Naive thymus-derived CD4-positive, alpha-beta T cell (primary cell): Measurements from ENCODE around the gene PCSK1. TPM values are rescaled to one million over a fixed set of nuclear protein-coding genes. Genes with fewer than 3 reads are reported as not detected.

ENCODE experiments used
- ATAC-seq: fragments of 150-1000 bp; cut with Tn5 transposase; 2 replicates; pipeline ENCODE4 v1.10.0; 2021; ENCODE audit warnings: mild to moderate bottlenecking, moderate library complexity
- CTCF ChIA-PET: fragments of 350-600 bp; sonication (Branson Sonifier 250); formaldehyde crosslinking; loops from one replicate; lab custom pipeline; 2021; ENCODE audit warnings: antibody characterized with exemption; lab: Charles Lee
- POLR2A ChIA-PET: fragments of 350-600 bp; sonication (Branson Sonifier 250); formaldehyde crosslinking; loops from one replicate; lab custom pipeline; 2021; ENCODE audit warnings: antibody characterized with exemption, inconsistent platforms; lab: Charles Lee
- DNase-seq, 9 donors: peaks; one replicate each; pipeline versions ENCODE4 v3.0.0 to v3.0.0-alpha.2; 2020 to 2022; ENCODE audit warnings: mixed read lengths in 1 of 9
- H3K27ac ChIP-seq: one replicate; pipeline ENCODE4 v1.7.0; 2013; ENCODE audit warnings: mild to moderate bottlenecking, low read depth, low read length, moderate library complexity
- H3K27me3 ChIP-seq, 2 donors: one replicate each; pipeline ENCODE4 v1.7.0; 2013; ENCODE audit warnings: low read length in 2 of 2, mild to moderate bottlenecking in 2 of 2, moderate library complexity in 2 of 2; ENCODE audit not compliant: control insufficient read depth in 2 of 2, insufficient read depth in 2 of 2
- H3K36me3 ChIP-seq, 3 experiments: 1 replicate in 2 of 3; 2 replicates in 1 of 3; pipeline ENCODE4 v1.7.0; 2013; ENCODE audit warnings: low read length in 3 of 3, mild to moderate bottlenecking in 3 of 3, moderate library complexity in 1 of 3; ENCODE audit not compliant: insufficient read depth in 3 of 3, control insufficient read depth in 2 of 3
- H3K4me1 ChIP-seq, 2 donors: one replicate each; pipeline ENCODE4 v1.7.0; 2013; ENCODE audit warnings: low read length in 2 of 2, mild to moderate bottlenecking in 2 of 2, moderate library complexity in 1 of 2; ENCODE audit not compliant: control insufficient read depth in 2 of 2, insufficient read depth in 2 of 2
- H3K4me3 ChIP-seq: 2 replicates; pipeline ENCODE4 v1.7.0; 2013; ENCODE audit warnings: mild to moderate bottlenecking, low read length
- H3K9me3 ChIP-seq, 3 experiments: 1 replicate in 2 of 3; 2 replicates in 1 of 3; pipeline ENCODE4 v1.7.0; 2013; ENCODE audit warnings: low read length in 3 of 3; ENCODE audit not compliant: control insufficient read depth in 2 of 3
- H3K27ac Mint-ChIP-seq, 9 donors: one replicate each; pipeline ENCODE4 v1.8.0; 2020 to 2022; ENCODE audit warnings: mixed read lengths in 9 of 9, mild to moderate bottlenecking in 8 of 9, moderate library complexity in 5 of 9, inconsistent platforms in 2 of 9
- H3K27me3 Mint-ChIP-seq, 5 donors: one replicate each; pipeline ENCODE4 v1.8.0; 2021 to 2022; ENCODE audit warnings: mixed read lengths in 5 of 5, mild to moderate bottlenecking in 1 of 5
- H3K36me3 Mint-ChIP-seq, 5 donors: one replicate each; pipeline ENCODE4 v1.8.0; 2020 to 2022; ENCODE audit warnings: mixed read lengths in 5 of 5, mild to moderate bottlenecking in 3 of 5, inconsistent platforms in 1 of 5
- H3K4me1 Mint-ChIP-seq, 7 donors: one replicate each; pipeline ENCODE4 v1.8.0; 2020 to 2022; ENCODE audit warnings: mixed read lengths in 7 of 7, mild to moderate bottlenecking in 3 of 7, inconsistent platforms in 1 of 7
- H3K4me3 Mint-ChIP-seq, 10 donors: one replicate each; pipeline ENCODE4 v1.8.0; 2020 to 2022; ENCODE audit warnings: mild to moderate bottlenecking in 10 of 10, mixed read lengths in 10 of 10, moderate library complexity in 6 of 10, inconsistent platforms in 2 of 10
- H3K9me3 Mint-ChIP-seq, 11 donors: one replicate each; pipeline ENCODE4 v1.8.0; 2020 to 2022; ENCODE audit warnings: mixed read lengths in 11 of 11, mild to moderate bottlenecking in 4 of 11, inconsistent platforms in 1 of 11, moderate library complexity in 1 of 11
- intact Hi-C, 2 donors: fragments of 100-400 bp; cut with micrococcal nuclease; formaldehyde crosslinking; loops; one replicate each; pipeline ENCODE4 v1.15.1; 2023
- polyA plus RNA-seq, 2 donors: library from polyadenylated mRNA; unstranded; fragments of 300-500 nt; fragmentation: Illumina TruSeq; gene quantifications; one replicate each; pipeline ENCODE4 v1.2.3, GENCODE V29; 2021
- total RNA-seq, 6 experiments: library from RNA in 5 of 6; stranded (reverse) in 5 of 6; gene quantifications; 1 replicate in 5 of 6; 2 replicates in 1 of 6; pipeline ENCODE4 v1.2.3 and lab custom pipeline; 2021 to 2026

The PCSK1 gene
- total and polyA plus RNA-seq, 7 experiments from 2014 or later, result not detected

- Mint-ChIP-seq H3K27me3 (peaks cover 39 to 85% (median 65%) of the 10 kb centered on the region in 5 donors), H3K27ac (no peak overlapping the region), H3K4me1 (peaks cover 2 to 7% (median 3%) of the 10 kb centered on the region in 7 donors), H3K4me3 (no peak overlapping the region), H3K9me3 (peaks cover 0 to 6% (median 0%) of the 10 kb centered on the region in 11 donors), H3K36me3 (peaks cover 0 to 6% (median 0%) of the 10 kb centered on the region in 5 donors)
- Histone ChIP-seq H3K27ac (no peak overlapping the region), H3K4me3 (no peak overlapping the region), H3K9me3 (no peaks in the 10 kb centered on the region), H3K4me1 (no peaks in the 10 kb centered on the region), H3K36me3 (no peaks in the 10 kb centered on the region), H3K27me3 (peaks cover 3 to 5% of the 10 kb centered on the region in 2 donors)
- ATAC-seq, result no peak
- CTCF ChIA-PET, result no interaction called here
- DNase-seq, result no peak
- intact Hi-C loops, result no loop called here
- POLR2A ChIA-PET, result no interaction called here
These were observed 5.2 kb downstream of the PCSK1 start for GRCh38 chr5:96427824-96428223.

GRCh38 chr5:96426831-96427230 is 6.2 kb downstream of the PCSK1 start:
- ChIA-PET CTCF (no interaction called here), POLR2A (no interaction called here)
- peaks cover 0 to 6% (median 0%) of the 10 kb centered on the region in 5 donors for H3K36me3 Mint-ChIP-seq
- intact Hi-C loops, result no loop called here
- Histone ChIP-seq H3K27ac (no peak overlapping the region), H3K9me3 (no peaks in the 10 kb centered on the region), H3K36me3 (no peaks in the 10 kb centered on the region), H3K27me3 (peaks cover 3 to 5% of the 10 kb centered on the region in 2 donors), H3K4me1 (no peaks in the 10 kb centered on the region), H3K4me3 (no peak overlapping the region)
- peaks cover 0 to 4% (median 0%) of the 10 kb centered on the region in 11 donors for H3K9me3 Mint-ChIP-seq
- H3K27me3 Mint-ChIP-seq, result peaks cover 32 to 84% (median 68%) of the 10 kb centered on the region in 5 donors
- no peak for DNase-seq
- H3K4me3 Mint-ChIP-seq, result no peak overlapping the region
- no peak overlapping the region for H3K27ac Mint-ChIP-seq
- H3K4me1 Mint-ChIP-seq, result peaks cover 0 to 7% (median 0%) of the 10 kb centered on the region in 7 donors
- ATAC-seq, result no peak

DNA sequence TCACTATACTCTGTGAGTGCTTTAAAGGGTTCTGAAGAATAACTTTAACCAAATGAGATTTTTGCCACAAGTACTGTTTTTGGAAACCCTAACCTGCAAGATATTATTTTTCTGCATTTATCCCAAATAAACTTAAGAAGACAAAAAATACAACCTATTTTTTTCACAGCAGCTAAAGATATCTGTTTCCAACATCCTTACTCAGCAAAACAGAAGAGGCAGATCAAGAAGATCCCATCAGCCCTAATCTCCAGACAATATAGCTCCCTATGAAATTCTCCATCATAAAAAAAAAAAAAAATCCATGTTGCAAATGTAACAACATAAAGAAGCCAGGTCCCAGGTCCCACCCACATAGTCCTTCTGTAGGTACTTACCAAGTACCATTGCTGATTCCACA is 7.6 kb downstream of the PCSK1 start:
- Histone ChIP-seq H3K27ac (no peak overlapping the region), H3K36me3 (no peaks in the 10 kb centered on the region), H3K27me3 (peaks cover 3 to 5% of the 10 kb centered on the region in 2 donors), H3K4me3 (no peak overlapping the region), H3K4me1 (no peaks in the 10 kb centered on the region), H3K9me3 (no peaks in the 10 kb centered on the region)
- ChIA-PET POLR2A (no interaction called here), CTCF (no interaction called here)
- peaks cover 24 to 85% (median 68%) of the 10 kb centered on the region in 5 donors for H3K27me3 Mint-ChIP-seq
- no peak for ATAC-seq
- intact Hi-C loops, result no loop called here
- no peaks in the 10 kb centered on the region for H3K4me1 Mint-ChIP-seq
- H3K27ac Mint-ChIP-seq, result no peak overlapping the region
- no peaks in the 10 kb centered on the region for H3K9me3 Mint-ChIP-seq
- DNase-seq, result no peak
- no peaks in the 10 kb centered on the region for H3K36me3 Mint-ChIP-seq
- no peak overlapping the region for H3K4me3 Mint-ChIP-seq

- H3K4me1 ChIP-seq, result no peaks in the 10 kb centered on the region
- Mint-ChIP-seq H3K27me3 (peaks cover 3 to 16% (median 9%) of the 10 kb centered on the region in 5 donors), H3K4me3 (no peak overlapping the region), H3K9me3 (no peaks in the 10 kb centered on the region), H3K4me1 (no peaks in the 10 kb centered on the region), H3K36me3 (no peaks in the 10 kb centered on the region), H3K27ac (no peak overlapping the region)
- no peak for ATAC-seq
- CTCF ChIA-PET, result no interaction called here
- intact Hi-C loops, result no loop called here
- POLR2A ChIA-PET, result no interaction called here
- H3K27ac ChIP-seq, result no peak overlapping the region
- no peak overlapping the region for H3K4me3 ChIP-seq
- H3K27me3 ChIP-seq, result peaks cover 0 to 3% of the 10 kb centered on the region in 2 donors
- no peaks in the 10 kb centered on the region for H3K9me3 ChIP-seq
- H3K36me3 ChIP-seq, result no peaks in the 10 kb centered on the region
- no peak for DNase-seq
These were observed 17.2 kb downstream of the PCSK1 start for GRCh38 chr5:96415897-96416296.

DNA sequence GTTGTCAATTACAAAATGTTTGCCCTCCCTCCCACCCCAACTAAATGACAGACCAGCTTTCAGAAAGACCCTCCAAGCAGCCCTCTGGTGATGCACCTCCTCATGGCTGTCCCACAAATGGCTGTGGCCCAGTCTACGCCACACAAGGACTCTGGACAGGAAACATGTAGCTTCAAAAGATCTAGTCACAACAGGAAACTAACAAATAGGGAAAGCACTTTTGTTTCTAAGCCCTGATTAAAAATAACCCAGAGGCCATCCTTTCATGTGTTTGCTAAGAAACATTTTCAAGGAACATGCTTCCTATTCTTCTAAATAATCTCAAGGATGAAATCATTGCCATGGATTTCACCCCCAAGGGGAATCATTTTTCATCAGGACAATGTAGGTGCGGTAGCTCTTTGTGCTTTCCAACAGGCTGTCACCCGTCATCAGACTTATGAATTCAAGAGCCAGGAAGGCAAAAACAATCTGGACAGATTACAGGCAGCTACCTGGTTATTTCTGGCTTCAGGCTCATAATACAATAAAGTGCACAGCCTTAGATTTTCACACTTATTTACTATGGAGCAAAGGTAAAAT is 20.1 kb downstream of the PCSK1 start:
- no peaks in the 10 kb centered on the region for H3K9me3 Mint-ChIP-seq

GRCh38 chr5:96410013-96410412 is 23.0 kb downstream of the PCSK1 start:
- Histone ChIP-seq H3K4me1 (no peaks in the 10 kb centered on the region), H3K4me3 (no peak overlapping the region), H3K36me3 (no peaks in the 10 kb centered on the region), H3K27me3 (no peaks in the 10 kb centered on the region), H3K9me3 (no peaks in the 10 kb centered on the region), H3K27ac (no peak overlapping the region)
- H3K4me3 Mint-ChIP-seq, result no peak overlapping the region
- H3K27ac Mint-ChIP-seq, result no peak overlapping the region
- ChIA-PET CTCF (interaction anchor here (0.7 kb wide), 1 partner anchor 45 kb away, joined by 3 read pairs; no protein-coding TSS in a partner anchor), POLR2A (no interaction called here)
- no peaks in the 10 kb centered on the region for H3K9me3 Mint-ChIP-seq
- H3K36me3 Mint-ChIP-seq, result no peaks in the 10 kb centered on the region
- peaks cover 0 to 15% (median 5%) of the 10 kb centered on the region in 5 donors for H3K27me3 Mint-ChIP-seq
- ATAC-seq, result no peak
- H3K4me1 Mint-ChIP-seq, result no peaks in the 10 kb centered on the region
- intact Hi-C loops, result no loop called here
- DNase-seq, result no peak

More for the DNA sequence above, 20.1 kb downstream of the PCSK1 start:
- ChIA-PET POLR2A (no interaction called here), CTCF (interaction anchor here (0.6 kb wide), 1 partner anchor 213 kb away, joined by 3 read pairs; no protein-coding TSS in a partner anchor)
- DNase-seq (no peak), ATAC-seq (no peak)
- H3K27ac Mint-ChIP-seq, result no peak overlapping the region
- no peaks in the 10 kb centered on the region for H3K4me1 Mint-ChIP-seq
- H3K36me3 Mint-ChIP-seq, result no peaks in the 10 kb centered on the region
- Histone ChIP-seq H3K9me3 (no peaks in the 10 kb centered on the region), H3K27me3 (peaks cover 0 to 3% of the 10 kb centered on the region in 2 donors), H3K27ac (no peak overlapping the region), H3K4me3 (no peak overlapping the region), H3K4me1 (no peaks in the 10 kb centered on the region), H3K36me3 (no peaks in the 10 kb centered on the region)
- intact Hi-C loops, result no loop called here
- H3K4me3 Mint-ChIP-seq, result no peak overlapping the region
- peaks cover 0 to 12% (median 6%) of the 10 kb centered on the region in 5 donors for H3K27me3 Mint-ChIP-seq
